GM21515 (cell line): ENCODE results near the gene NUP160.
"Not testable (repeated sequence)": the region's sequence is repeated elsewhere in the genome, so short reads cannot be mapped to it uniquely, and the experiment has no call there.

Experiments
- ATAC-seq: cut with Tn5 transposase; IDR thresholded peaks from one replicate; pipeline ENCODE4 v1.9.1; 2021; ENCODE audit not compliant: unreplicated experiment

NUP160 gene

GRCh38 chr11:47863898-47864430, 15.8 kb upstream of the NUP160 start:
- no peak for ATAC-seq

GRCh38 chr11:47863189-47863897, 15.2 kb upstream of the NUP160 start:
- ATAC-seq, result peak; percentile 50

GRCh38 chr11:47861728-47862127, 13.6 kb upstream of the NUP160 start:
- no peak for ATAC-seq

GRCh38 chr11:47860536-47860935, 12.4 kb upstream of the NUP160 start:
- no peak for ATAC-seq

GRCh38 chr11:47857892-47858543, 9.9 kb upstream of the NUP160 start:
- no peak for ATAC-seq

GRCh38 chr11:47857485-47857884, 9.3 kb upstream of the NUP160 start:
- no peak for ATAC-seq

GRCh38 chr11:47856186-47856585, 8.0 kb upstream of the NUP160 start:
- no peak for ATAC-seq

GRCh38 chr11:47854667-47855066, 6.5 kb upstream of the NUP160 start:
- ATAC-seq, result no peak

- ATAC-seq, result no peak
These were observed 3.9 kb upstream of the NUP160 start for GRCh38 chr11:47852053-47852452.

GRCh38 chr11:47850337-47850736, 2.2 kb upstream of the NUP160 start:
- peak; percentile 36 for ATAC-seq

- peak; percentile 11 for ATAC-seq
These were observed 578 bp upstream of the NUP160 start for GRCh38 chr11:47848700-47849155.

- no peak for ATAC-seq
These were observed 636 bp downstream of the NUP160 start for GRCh38 chr11:47847537-47847891.

- ATAC-seq, result no peak
These were observed 1.2 kb downstream of the NUP160 start for GRCh38 chr11:47846998-47847397.

GRCh38 chr11:47843361-47844055, 4.6 kb downstream of the NUP160 start:
- no peak for ATAC-seq

- ATAC-seq, result no peak
These were observed 5.4 kb downstream of the NUP160 start for GRCh38 chr11:47842749-47843148.

GRCh38 chr11:47837929-47838328, 10.2 kb downstream of the NUP160 start:
- ATAC-seq, result no peak

- no peak for ATAC-seq
These were observed 10.9 kb downstream of the NUP160 start for GRCh38 chr11:47837292-47837691.

- not testable (repeated sequence) for ATAC-seq
These were observed 18.1 kb downstream of the NUP160 start for GRCh38 chr11:47830013-47830412.

GRCh38 chr11:47828284-47828683, 19.9 kb downstream of the NUP160 start:
- ATAC-seq, result no peak

GRCh38 chr11:47822664-47823063, 25.5 kb downstream of the NUP160 start:
- not testable (repeated sequence) for ATAC-seq

GRCh38 chr11:47819743-47820142, 28.4 kb downstream of the NUP160 start:
- no peak for ATAC-seq

GRCh38 chr11:47800759-47801158, 47.4 kb downstream of the NUP160 start:
- no peak for ATAC-seq
